Tibial artery (tissue), 4 donors: ENCODE results near the gene SMARCD2.
"Not testable (repeated sequence)": the region's sequence is repeated elsewhere in the genome, so short reads cannot be mapped to it uniquely, and the experiment has no call there.

Experiments
- DNase-seq, 2 donors: peaks; one replicate each; pipeline ENCODE4 v3.0.0-alpha.2; 2019
- H3K27ac ChIP-seq, 2 donors: fragments of 200-600 bp; sonication (generic) in 1 of 2; 1 replicate in 1 of 2; 2 replicates in 1 of 2; pipeline ENCODE4 v1.5.1; 2018 to 2019; ENCODE audit warnings: mild to moderate bottlenecking in 1 of 2
- H3K27me3 ChIP-seq, 2 donors: fragments of 200-600 bp; sonication (generic) in 1 of 2; one replicate each; pipeline versions ENCODE4 v1.5.1 to v1.6.0; 2016 to 2019
- H3K36me3 ChIP-seq, 3 donors: fragments of 200-600 bp; sonication (generic) in 2 of 3; one replicate each; pipeline ENCODE4 v1.5.1; 2016 to 2019; ENCODE audit warnings: mild to moderate bottlenecking in 2 of 3
- H3K4me1 ChIP-seq, 4 donors: fragments of 200-600 bp; sonication (generic) in 2 of 4; 1 replicate in 3 of 4; 2 replicates in 1 of 4; pipeline ENCODE4 v1.5.1; 2016 to 2019
- H3K4me3 ChIP-seq, 2 donors: fragments of 200-600 bp; sonication (generic) in 1 of 2; 1 replicate in 1 of 2; 2 replicates in 1 of 2; pipeline ENCODE4 v1.5.1; 2018 to 2019; ENCODE audit warnings: mild to moderate bottlenecking in 2 of 2
- H3K9me3 ChIP-seq, 3 donors: fragments of 200-600 bp; sonication (generic) in 1 of 3; one replicate each; pipeline ENCODE4 v1.5.1; 2016 to 2019
- CTCF ChIP-seq, 2 experiments: fragments of 200-600 bp in 1 of 2; fragments of 450-650 bp in 1 of 2; IDR thresholded peaks; one replicate each; pipeline ENCODE4 v1.5.1; 2017 to 2019; ENCODE audit warnings: antibody characterized with exemption in 2 of 2, mild to moderate bottlenecking in 1 of 2, moderate library complexity in 1 of 2
- intact Hi-C: fragments of 100-400 bp; cut with DNase I; formaldehyde crosslinking; loops from one replicate; pipeline ENCODE4 v1.15.0; 2023; ENCODE audit warnings: low total_unique reads

Gene SMARCD2

DNA sequence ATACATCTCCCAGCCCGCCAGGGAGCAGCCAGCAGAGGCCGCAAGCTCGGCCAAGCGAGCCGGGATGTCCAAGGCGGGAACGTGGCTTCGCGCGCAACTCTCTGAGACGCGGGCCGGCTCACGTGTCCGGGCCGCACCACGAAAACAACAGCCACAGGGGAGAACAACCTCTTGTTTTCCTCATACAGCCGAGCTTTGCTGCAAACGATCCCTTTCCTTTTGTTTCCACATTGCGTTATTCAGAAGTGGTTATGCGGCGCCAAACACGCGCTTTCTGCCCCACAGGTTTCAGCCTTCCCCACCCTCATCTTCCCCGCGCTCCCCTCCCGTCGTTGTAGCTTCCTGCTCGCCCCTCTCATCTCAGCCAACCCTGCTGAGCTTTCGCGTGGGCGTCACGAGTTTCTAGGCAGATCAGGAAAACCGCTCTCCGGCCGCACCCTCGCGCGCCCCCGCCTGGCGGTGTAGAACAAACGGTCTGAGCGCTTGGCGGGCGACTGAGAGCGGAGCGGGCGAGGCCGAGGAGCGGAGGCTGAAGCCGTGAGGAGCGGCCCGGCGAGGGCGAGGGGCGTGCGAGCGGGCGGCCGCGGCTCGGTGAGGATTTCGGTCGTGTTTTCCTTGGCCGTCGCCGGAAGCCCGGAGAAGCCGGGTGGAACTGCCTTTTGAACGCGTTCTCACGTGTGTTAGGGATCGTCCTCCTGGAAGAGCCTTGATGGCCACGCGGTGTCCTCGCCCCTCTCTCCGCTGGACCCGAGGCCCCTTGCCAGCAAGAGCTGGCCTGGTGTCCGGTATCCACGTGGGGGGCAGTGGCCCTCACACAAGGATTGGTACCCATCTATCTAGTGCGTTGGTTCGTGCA is 6.6 kb upstream of the SMARCD2 start:
- Histone ChIP-seq H3K36me3 (no peaks in the 10 kb centered on the region), H3K27me3 (no peaks in the 10 kb centered on the region), H3K4me3 (peak overlapping the region; percentile 34 to 35), H3K27ac (peak overlapping the region; percentile 52 to 59), H3K9me3 (no peaks in the 10 kb centered on the region), H3K4me1 (peaks cover 0 to 12% (median 2%) of the 10 kb centered on the region in 4 donors)
- peak; percentile 90 to 96 for DNase-seq
- intact Hi-C loops, result no loop called here
- peak; percentile 60 to 65 for TF ChIP-seq CTCF (IDR thresholded peaks at IDR 0.05)

DNA sequence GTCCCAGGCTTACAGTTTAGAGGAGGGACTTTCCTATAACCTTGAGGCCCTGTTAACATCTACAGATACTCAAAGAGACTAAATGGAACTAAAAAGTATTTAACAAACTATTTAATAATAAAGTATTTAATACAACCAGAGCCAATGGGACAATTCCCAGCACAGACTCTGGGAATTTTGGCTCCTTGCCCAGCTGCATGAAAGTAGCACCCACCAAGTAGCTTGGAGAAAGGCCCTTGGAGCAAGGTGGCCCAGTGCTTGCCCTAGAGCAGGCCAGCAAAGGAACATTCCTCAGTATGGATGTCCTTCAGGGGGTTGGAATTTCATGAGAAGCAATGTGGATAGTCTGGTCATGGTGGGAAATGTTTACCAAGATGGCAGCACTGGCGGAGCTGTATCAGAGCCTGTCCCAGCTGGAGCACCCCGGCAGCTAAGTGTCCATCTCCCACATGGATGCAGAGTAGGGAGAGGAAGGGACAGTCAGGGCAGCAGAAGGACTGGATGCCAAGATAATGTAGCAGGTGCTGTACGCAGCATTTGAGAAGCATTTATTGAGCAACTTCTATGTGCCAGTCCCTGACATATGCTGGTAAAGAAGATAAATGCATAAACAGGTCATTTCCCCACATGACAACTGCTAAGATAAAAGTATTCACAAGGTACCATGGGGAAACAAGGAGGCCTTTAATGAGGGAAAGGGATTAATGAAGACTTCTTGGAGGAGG is 5.2 kb upstream of the SMARCD2 start:
- intact Hi-C loops, result no loop called here
- Histone ChIP-seq H3K4me1 (peaks cover 0 to 19% (median 7%) of the 10 kb centered on the region in 4 donors), H3K4me3 (no peak overlapping the region), H3K27me3 (no peaks in the 10 kb centered on the region), H3K9me3 (no peaks in the 10 kb centered on the region), H3K27ac (no peak overlapping the region), H3K36me3 (no peaks in the 10 kb centered on the region)
- DNase-seq, result no peak
- no peak for TF ChIP-seq CTCF (IDR thresholded peaks at IDR 0.05)

DNA sequence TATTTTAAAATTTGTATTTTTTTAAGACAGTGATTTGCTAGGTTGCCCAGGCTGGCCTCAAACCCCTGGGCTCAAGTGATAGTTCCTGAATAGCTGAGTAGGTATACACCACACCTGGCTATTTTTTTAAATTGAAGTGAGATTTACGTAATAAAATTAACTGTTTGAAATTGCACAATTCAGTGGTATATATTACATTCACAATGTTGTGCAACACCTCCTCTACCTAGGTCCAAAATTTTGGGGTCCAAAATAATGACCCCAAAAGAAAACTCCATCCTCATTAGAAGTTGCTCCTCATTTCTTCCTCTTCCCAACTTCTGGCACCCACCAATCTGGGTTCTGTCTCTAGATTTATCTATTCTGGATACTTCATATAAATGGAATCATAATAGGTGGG is 3.0 kb upstream of the SMARCD2 start:
- TF ChIP-seq CTCF (IDR thresholded peaks at IDR 0.05), result no peak
- H3K27ac ChIP-seq, result no peak overlapping the region
- H3K9me3 ChIP-seq, result no peaks in the 10 kb centered on the region
- DNase-seq, result no peak
- H3K4me3 ChIP-seq, result no peak overlapping the region
- intact Hi-C loops, result no loop called here
- H3K4me1 ChIP-seq, result peaks cover 0 to 30% (median 18%) of the 10 kb centered on the region in 4 donors
- H3K36me3 ChIP-seq, result no peaks in the 10 kb centered on the region
- no peaks in the 10 kb centered on the region for H3K27me3 ChIP-seq

DNA sequence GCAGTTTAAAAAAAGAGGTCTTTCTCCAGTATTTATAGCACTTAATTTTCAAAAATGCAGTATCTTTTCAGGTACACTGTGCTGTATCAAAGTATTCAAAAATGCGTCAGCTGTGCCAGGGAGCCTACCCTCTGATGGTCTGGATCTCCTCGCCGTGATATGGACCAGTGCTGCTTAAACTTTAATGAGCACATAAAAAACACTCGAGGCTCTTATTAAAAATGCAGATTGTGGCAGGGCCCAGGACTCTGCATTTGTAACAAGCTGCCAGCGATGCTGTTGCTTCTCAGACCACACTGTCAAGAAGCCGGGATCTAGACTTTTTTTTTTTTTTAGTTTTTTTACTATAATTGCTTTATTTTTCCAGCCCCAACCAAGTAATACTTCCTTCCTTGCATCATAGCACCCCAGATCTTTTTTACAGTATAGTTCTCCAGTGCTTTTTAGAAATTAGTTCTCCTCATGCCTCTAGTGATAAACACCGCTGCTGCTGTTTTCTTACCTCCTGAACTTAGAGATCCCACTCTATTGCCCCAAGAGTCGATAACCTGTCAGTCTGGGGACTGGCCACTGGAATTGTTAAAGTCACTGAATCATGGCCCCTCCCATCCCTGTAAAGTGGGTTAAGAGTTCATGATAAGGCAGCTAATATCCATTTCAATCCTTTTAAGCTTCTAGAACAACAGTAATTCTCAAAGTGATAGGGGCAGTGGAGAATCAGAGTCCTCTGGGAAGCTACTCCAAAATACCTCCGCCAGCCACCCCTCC is 1.6 kb upstream of the SMARCD2 start:
- Histone ChIP-seq H3K9me3 (no peaks in the 10 kb centered on the region), H3K27ac (peak overlapping the region; percentile 89 to 99), H3K4me3 (peak overlapping the region; percentile 75 to 96), H3K36me3 (no peaks in the 10 kb centered on the region), H3K4me1 (peaks cover 4 to 42% (median 32%) of the 10 kb centered on the region in 4 donors), H3K27me3 (no peaks in the 10 kb centered on the region)
- no peak for TF ChIP-seq CTCF (IDR thresholded peaks at IDR 0.05)
- DNase-seq, result no peak
- intact Hi-C loops, result no loop called here

GRCh38 chr17:63843387-63843888 is 953 bp upstream of the SMARCD2 start:
- DNase-seq, result peak; percentile 75 to 88
- H3K27me3 ChIP-seq, H3K36me3 ChIP-seq, intact Hi-C loops, H3K9me3 ChIP-seq: not testable (repeated sequence)
- H3K4me1 ChIP-seq, result peaks cover 5 to 43% (median 37%) of the 10 kb centered on the region in 4 donors
- peak overlapping the region; percentile 89 to 99 for H3K27ac ChIP-seq
- peak overlapping the region; percentile 75 to 96 for H3K4me3 ChIP-seq
